BLaER1 treated with 17β-estradiol and CSF1 and Interleukin-3, amounts not matched to agents 10 nM and 100 nM (cell line): ENCODE results near the gene WASL.
"Not testable (repeated sequence)": the region's sequence is repeated elsewhere in the genome, so short reads cannot be mapped to it uniquely, and the experiment has no call there.

Experiments
- H3K27ac ChIP-seq, 11 experiments: shearing (Covaris generic); formaldehyde crosslinking; 2 replicates each; pipeline ENCODE4 v1.8.1; 2022
- H3K27me3 ChIP-seq, 11 experiments: shearing (Covaris generic); formaldehyde crosslinking; 2 replicates each; pipeline ENCODE4 v1.8.1; 2022
- H3K36me3 ChIP-seq, 11 experiments: shearing (Covaris generic); formaldehyde crosslinking; 2 replicates each; pipeline ENCODE4 v1.8.1; 2022
- H3K4me1 ChIP-seq, 10 experiments: shearing (Covaris generic); formaldehyde crosslinking; 2 replicates each; pipeline ENCODE4 v1.8.1; 2022
- H3K4me2 ChIP-seq, 11 experiments: shearing (Covaris generic); formaldehyde crosslinking; 2 replicates each; pipeline ENCODE4 v1.8.1; 2022
- H3K4me3 ChIP-seq, 10 experiments: shearing (Covaris generic); formaldehyde crosslinking; 2 replicates each; pipeline ENCODE4 v1.8.1; 2022
- H3K9ac ChIP-seq, 11 experiments: shearing (Covaris generic); formaldehyde crosslinking; 2 replicates each; pipeline ENCODE4 v1.8.1; 2022
- H3K9me3 ChIP-seq, 11 experiments: shearing (Covaris generic); formaldehyde crosslinking; replicated peaks in 1 of 11; 2 replicates each; pipeline ENCODE4 v1.8.1; 2022
- H4K20me1 ChIP-seq, 11 experiments: shearing (Covaris generic); formaldehyde crosslinking; 2 replicates each; pipeline ENCODE4 v1.8.1; 2022
- Cebpa-rat ChIP-seq, 11 experiments: shearing (Covaris generic); IDR thresholded peaks; 2 replicates each; pipeline ENCODE4 v1.8.1; 2022

The WASL gene

DNA sequence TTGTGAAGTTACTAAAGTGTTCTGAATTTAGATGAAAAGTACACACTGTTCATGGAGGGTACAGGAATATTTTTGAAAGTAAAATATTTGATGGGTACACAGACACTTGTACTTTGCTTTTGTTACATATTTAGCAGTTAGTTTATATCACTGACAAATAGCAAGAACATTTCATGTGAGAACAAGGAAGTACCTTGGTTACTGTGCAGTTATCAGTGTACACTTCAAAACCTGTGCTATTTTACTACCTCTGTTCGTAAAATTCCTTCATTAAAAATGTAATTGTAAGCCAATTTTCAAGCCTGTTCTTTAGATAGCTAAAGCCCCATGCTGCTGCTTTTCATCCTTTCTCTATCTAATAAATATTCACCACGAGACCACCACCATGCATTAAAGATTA is 39.8 kb upstream of the WASL start:
- Histone ChIP-seq H3K9me3 (no peaks in the 10 kb centered on the region), H3K36me3 (no peaks in the 10 kb centered on the region), H3K27me3 (no peaks in the 10 kb centered on the region), H3K4me2 (no peak overlapping the region), H3K4me1 (peaks cover 0 to 35% (median 10%) of the 10 kb centered on the region in 10 experiments; a peak in 17 of 20 replicates), H3K9ac (no peak overlapping the region), H3K27ac (no peak overlapping the region), H4K20me1 (no peaks in the 10 kb centered on the region), H3K4me3 (no peak overlapping the region)
- TF ChIP-seq Cebpa-rat (IDR thresholded peaks at IDR 0.05) = no peak

GRCh38 chr7:123787220-123788007 is 38.6 kb upstream of the WASL start:
- H3K4me2 ChIP-seq = peak overlapping the region in 2 of 11 experiments; percentile 15 to 16; a peak in 3 of 22 replicates
- no peaks in the 10 kb centered on the region for H4K20me1 ChIP-seq
- no peak overlapping the region; a peak in 1 of 22 replicates for H3K27ac ChIP-seq
- no peak for TF ChIP-seq Cebpa-rat (IDR thresholded peaks at IDR 0.05)
- H3K9me3 ChIP-seq = no peaks in the 10 kb centered on the region
- no peaks in the 10 kb centered on the region for H3K27me3 ChIP-seq
- H3K4me3 ChIP-seq = no peak overlapping the region
- peaks cover 0 to 38% (median 3%) of the 10 kb centered on the region in 10 experiments; a peak in 15 of 20 replicates for H3K4me1 ChIP-seq
- H3K36me3 ChIP-seq = no peaks in the 10 kb centered on the region
- no peak overlapping the region for H3K9ac ChIP-seq

- H3K36me3 ChIP-seq = no peaks in the 10 kb centered on the region
- H3K9ac ChIP-seq = peak overlapping the region in 2 of 11 experiments; percentile 42 to 57; a peak in 2 of 22 replicates
- no peaks in the 10 kb centered on the region for H3K27me3 ChIP-seq
- no peak for TF ChIP-seq Cebpa-rat (IDR thresholded peaks at IDR 0.05)
- peak overlapping the region in 3 of 11 experiments; percentile 51 to 65 (median 58); a peak in 5 of 22 replicates for H3K27ac ChIP-seq
- peaks cover 0 to 38% (median 0%) of the 10 kb centered on the region in 10 experiments; a peak in 6 of 20 replicates for H3K4me1 ChIP-seq
- H3K4me3 ChIP-seq = no peak overlapping the region
- no peaks in the 10 kb centered on the region for H3K9me3 ChIP-seq
- H3K4me2 ChIP-seq = peak overlapping the region in 3 of 11 experiments; percentile 2 to 58 (median 29); a peak in 4 of 22 replicates
- H4K20me1 ChIP-seq = no peaks in the 10 kb centered on the region
These were observed 35.5 kb upstream of the WASL start for GRCh38 chr7:123784263-123784662.

GRCh38 chr7:123783820-123784219 is 35.0 kb upstream of the WASL start:
- TF ChIP-seq Cebpa-rat (IDR thresholded peaks at IDR 0.05) = no peak
- Histone ChIP-seq H3K4me2 (peak overlapping the region in 2 of 11 experiments; percentile 29 to 58; a peak in 3 of 22 replicates), H3K27ac (peak overlapping the region in 3 of 11 experiments; percentile 51 to 65 (median 58); a peak in 4 of 22 replicates)

DNA sequence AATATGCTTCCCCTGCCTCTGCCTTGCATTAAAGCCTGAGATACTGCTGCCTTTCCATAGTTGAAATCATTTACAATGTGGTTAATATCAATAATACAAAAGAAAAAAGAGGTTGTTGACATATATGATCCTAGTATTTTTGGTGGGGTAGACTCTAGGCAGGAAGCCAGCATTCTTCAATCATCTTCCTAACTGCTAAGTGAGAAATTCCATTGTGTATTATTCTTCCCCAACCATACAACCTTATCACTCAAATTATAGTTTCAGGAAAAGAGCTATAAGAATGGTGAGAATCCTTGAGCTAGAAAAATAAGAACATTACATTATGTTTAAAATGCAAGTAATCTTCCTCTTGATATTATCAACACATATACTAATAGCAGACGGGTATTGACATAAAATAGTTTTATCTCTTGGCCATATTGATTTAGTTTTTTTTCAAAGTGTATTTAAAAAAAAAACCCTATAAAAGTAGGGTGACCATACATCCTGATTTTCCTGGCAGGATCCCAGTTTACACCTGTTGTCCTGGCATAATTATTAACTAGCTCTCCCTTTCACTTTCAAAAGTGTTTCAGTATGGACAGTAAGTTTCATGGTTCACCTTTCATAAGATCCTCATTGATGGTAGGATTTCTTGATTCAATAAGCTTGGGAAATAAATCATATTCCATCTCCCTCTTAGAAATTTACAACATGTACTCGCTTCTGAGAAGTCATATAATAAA is 33.4 kb upstream of the WASL start:
- no peak overlapping the region for H3K27ac ChIP-seq

More at GRCh38 chr7:123783820-123784219, 35.0 kb upstream of the WASL start:
- Histone ChIP-seq H3K36me3 (no peaks in the 10 kb centered on the region), H3K4me3 (no peak overlapping the region), H3K4me1 (peaks cover 0 to 38% (median 0%) of the 10 kb centered on the region in 10 experiments; a peak in 6 of 20 replicates), H4K20me1 (no peaks in the 10 kb centered on the region), H3K9me3 (no peaks in the 10 kb centered on the region), H3K27me3 (no peaks in the 10 kb centered on the region), H3K9ac (peak overlapping the region in 1 of 11 experiments; percentile 57; a peak in 1 of 22 replicates)

GRCh38 chr7:123780472-123780871 is 31.7 kb upstream of the WASL start:
- H3K27ac ChIP-seq, H3K4me2 ChIP-seq, H3K27me3 ChIP-seq, H3K9ac ChIP-seq, H3K36me3 ChIP-seq, H3K4me3 ChIP-seq, H3K9me3 ChIP-seq, H4K20me1 ChIP-seq: not testable (repeated sequence)
- peaks cover 0 to 22% (median 0%) of the 10 kb centered on the region in 10 experiments; a peak in 5 of 20 replicates for H3K4me1 ChIP-seq

More for the DNA sequence above, 33.4 kb upstream of the WASL start:
- H4K20me1 ChIP-seq = no peaks in the 10 kb centered on the region
- H3K27me3 ChIP-seq = no peaks in the 10 kb centered on the region
- no peaks in the 10 kb centered on the region for H3K9me3 ChIP-seq
- no peak for TF ChIP-seq Cebpa-rat (IDR thresholded peaks at IDR 0.05)
- no peak overlapping the region for H3K4me2 ChIP-seq
- H3K4me1 ChIP-seq = peaks cover 0 to 32% (median 0%) of the 10 kb centered on the region in 10 experiments; a peak in 6 of 20 replicates
- H3K9ac ChIP-seq = no peak overlapping the region
- H3K36me3 ChIP-seq = no peaks in the 10 kb centered on the region
- H3K4me3 ChIP-seq = no peak overlapping the region

- H3K4me2 ChIP-seq = no peak overlapping the region
- no peak for TF ChIP-seq Cebpa-rat (IDR thresholded peaks at IDR 0.05)
These were observed 25.7 kb upstream of the WASL start for GRCh38 chr7:123774496-123774895.

DNA sequence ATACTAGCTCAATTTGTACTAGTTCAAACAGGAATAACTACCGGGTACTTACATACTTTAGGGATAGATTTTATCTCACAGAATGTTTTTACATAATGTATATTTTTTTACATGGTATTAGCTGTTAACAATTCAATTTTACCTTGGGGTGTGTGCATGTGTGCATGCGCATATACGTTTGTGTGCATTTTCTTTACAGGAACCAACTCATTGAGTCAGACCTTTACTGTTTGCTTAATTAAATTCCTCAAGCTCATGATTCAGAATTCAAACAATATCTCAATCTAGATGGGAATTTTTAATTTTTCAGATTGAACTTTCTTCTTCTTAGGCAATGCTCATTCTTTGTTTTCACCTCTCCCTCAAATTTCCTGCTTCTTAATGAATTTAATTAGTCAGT is 24.7 kb upstream of the WASL start:
- Histone ChIP-seq H3K36me3 (no peaks in the 10 kb centered on the region), H3K9me3 (no peaks in the 10 kb centered on the region), H3K27ac (no peak overlapping the region), H3K4me2 (no peak overlapping the region), H3K4me1 (peaks cover 0 to 38% (median 1%) of the 10 kb centered on the region in 10 experiments; a peak in 6 of 20 replicates), H3K27me3 (no peaks in the 10 kb centered on the region), H3K4me3 (no peak overlapping the region), H4K20me1 (no peaks in the 10 kb centered on the region), H3K9ac (no peak overlapping the region)
- no peak for TF ChIP-seq Cebpa-rat (IDR thresholded peaks at IDR 0.05)

More at GRCh38 chr7:123774496-123774895, 25.7 kb upstream of the WASL start:
- Histone ChIP-seq H3K27ac (no peak overlapping the region), H3K9ac (no peak overlapping the region), H4K20me1 (no peaks in the 10 kb centered on the region), H3K27me3 (no peaks in the 10 kb centered on the region), H3K4me3 (no peak overlapping the region), H3K9me3 (no peaks in the 10 kb centered on the region), H3K4me1 (peaks cover 0 to 33% (median 1%) of the 10 kb centered on the region in 10 experiments; a peak in 6 of 20 replicates), H3K36me3 (no peaks in the 10 kb centered on the region)

DNA sequence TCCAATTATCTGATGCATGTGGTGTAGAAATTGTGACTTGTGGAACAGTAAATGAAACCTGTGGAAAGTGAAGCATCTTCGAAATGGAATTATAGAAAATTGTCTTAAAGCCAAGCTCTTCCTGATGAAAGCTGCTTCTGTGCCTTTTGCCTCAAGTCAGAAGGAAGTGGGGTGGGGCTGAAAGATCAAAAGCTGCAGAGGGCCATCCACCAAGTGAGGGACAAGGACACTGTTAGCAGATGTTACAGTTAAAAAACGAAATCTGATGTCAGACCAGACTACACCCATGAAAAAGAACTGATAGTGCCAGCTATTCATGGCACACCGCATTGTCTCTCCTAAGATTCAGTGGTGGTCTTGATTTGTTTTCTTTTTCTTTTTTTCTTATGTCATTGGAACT is 23.8 kb upstream of the WASL start:
- Histone ChIP-seq H3K4me3 (no peak overlapping the region), H3K9me3 (no peaks in the 10 kb centered on the region), H3K9ac (no peak overlapping the region), H4K20me1 (no peaks in the 10 kb centered on the region), H3K4me2 (no peak overlapping the region), H3K27me3 (no peaks in the 10 kb centered on the region), H3K36me3 (no peaks in the 10 kb centered on the region), H3K4me1 (peaks cover 0 to 38% (median 1%) of the 10 kb centered on the region in 10 experiments; a peak in 6 of 20 replicates), H3K27ac (no peak overlapping the region)
- TF ChIP-seq Cebpa-rat (IDR thresholded peaks at IDR 0.05) = no peak
